Endodermal cell (in vitro differentiated cells): ENCODE data around the gene RSPRY1. TPM values are rescaled to one million over a fixed set of nuclear protein-coding genes. Genes with fewer than 3 reads are reported as not detected.
A peak's percentile ranks its signal among the peaks of the same experiment; 100 is the strongest.

Experiments used
- DNase-seq: peaks from one replicate; pipeline ENCODE4 v3.0.0-alpha.2; 2017
- H3K27ac ChIP-seq: 2 replicates; pipeline ENCODE4 v1.5.1; 2013; ENCODE audit warnings: mild to moderate bottlenecking, low read depth, low read length, moderate library complexity
- H3K27me3 ChIP-seq: 2 replicates; pipeline ENCODE4 v1.6.1; 2013; ENCODE audit warnings: mild to moderate bottlenecking, low read length, moderate library complexity; ENCODE audit not compliant: insufficient read depth, control insufficient read depth, poor library complexity, severe bottlenecking
- H3K36me3 ChIP-seq: 2 replicates; pipeline ENCODE4 v1.7.0; 2013; ENCODE audit warnings: mild to moderate bottlenecking, low read length, moderate library complexity; ENCODE audit not compliant: control insufficient read depth, insufficient read depth
- H3K4me1 ChIP-seq: one replicate; pipeline ENCODE4 v1.7.0; 2013; ENCODE audit warnings: low read length; ENCODE audit not compliant: control insufficient read depth, insufficient read depth
- H3K4me3 ChIP-seq: 2 replicates; pipeline ENCODE4 v1.5.1; 2013; ENCODE audit warnings: mild to moderate bottlenecking, low read length, moderate library complexity
- H3K9ac ChIP-seq: 2 replicates; pipeline ENCODE4 v1.6.1; 2013; ENCODE audit warnings: mild to moderate bottlenecking, low read length, moderate library complexity; ENCODE audit not compliant: poor library complexity, severe bottlenecking; ENCODE audit errors: extremely low read depth
- H3K9me3 ChIP-seq: 2 replicates; pipeline ENCODE4 v1.6.1; 2013; ENCODE audit warnings: mild to moderate bottlenecking, low read length, moderate library complexity; ENCODE audit not compliant: control insufficient read depth
- H3K27ac Mint-ChIP-seq: 2 replicates; pipeline ENCODE4 v1.8.0; 2020; ENCODE audit warnings: mixed read lengths
- H3K27me3 Mint-ChIP-seq: 2 replicates; pipeline ENCODE4 v1.8.0; 2021; ENCODE audit warnings: mild to moderate bottlenecking, mixed read lengths; ENCODE audit not compliant: insufficient read depth
- H3K36me3 Mint-ChIP-seq: 2 replicates; pipeline ENCODE4 v1.8.0; 2020; ENCODE audit warnings: low read depth, mixed read lengths
- H3K4me1 Mint-ChIP-seq: 2 replicates; pipeline ENCODE4 v1.8.0; 2020; ENCODE audit warnings: mixed read lengths
- H3K4me3 Mint-ChIP-seq: 2 replicates; pipeline ENCODE4 v1.8.0; 2020; ENCODE audit warnings: mild to moderate bottlenecking, moderate library complexity, mixed read lengths
- H3K9me3 Mint-ChIP-seq: 2 replicates; pipeline ENCODE4 v1.8.0; 2020; ENCODE audit warnings: mild to moderate bottlenecking, mixed read lengths
- WGBS, 2 experiments: methylation state at CpG; one replicate each; pipeline versions ENCODE4 v1.1.5 to v1.1.7; 2013; ENCODE audit warnings: missing lambda C conversion rate in 2 of 2, mixed read lengths in 1 of 2; ENCODE audit not compliant: insufficient coverage in 1 of 2, insufficient read length in 1 of 2; 5-methylcytosine and 5-hydroxymethylcytosine counted together
- total RNA-seq, 2 donors: library from RNA; stranded (reverse); fragmentation: NEBNext Ultra II Directional in 1 of 2; extraction: Animal tissue kit (Norgen Biotek cat#: 25700) in 1 of 2; gene quantifications; 2 replicates in 1 of 2; 3 replicates in 1 of 2; pipeline ENCODE4 v1.2.1, GENCODE V29; 2021
- TF ChIP-seq, protein P1 (sequence below): fragments of 200-600 bp; sonication (generic); conservative IDR thresholded peaks from 2 replicates; pipeline ENCODE4 v1.5.0; 2021; ENCODE audit warnings: antibody characterized with exemption, mild to moderate bottlenecking

Gene RSPRY1
- total RNA-seq, 2 donors from 2014 or later = 40.3 to 46.5 TPM

- no peaks in the 10 kb centered on the region for H3K36me3 ChIP-seq
- WGBS, 2 experiments = 12 to 24% methylated on average over 3 to 22 of the region's 22 CpGs
- TF ChIP-seq, protein P1, sequence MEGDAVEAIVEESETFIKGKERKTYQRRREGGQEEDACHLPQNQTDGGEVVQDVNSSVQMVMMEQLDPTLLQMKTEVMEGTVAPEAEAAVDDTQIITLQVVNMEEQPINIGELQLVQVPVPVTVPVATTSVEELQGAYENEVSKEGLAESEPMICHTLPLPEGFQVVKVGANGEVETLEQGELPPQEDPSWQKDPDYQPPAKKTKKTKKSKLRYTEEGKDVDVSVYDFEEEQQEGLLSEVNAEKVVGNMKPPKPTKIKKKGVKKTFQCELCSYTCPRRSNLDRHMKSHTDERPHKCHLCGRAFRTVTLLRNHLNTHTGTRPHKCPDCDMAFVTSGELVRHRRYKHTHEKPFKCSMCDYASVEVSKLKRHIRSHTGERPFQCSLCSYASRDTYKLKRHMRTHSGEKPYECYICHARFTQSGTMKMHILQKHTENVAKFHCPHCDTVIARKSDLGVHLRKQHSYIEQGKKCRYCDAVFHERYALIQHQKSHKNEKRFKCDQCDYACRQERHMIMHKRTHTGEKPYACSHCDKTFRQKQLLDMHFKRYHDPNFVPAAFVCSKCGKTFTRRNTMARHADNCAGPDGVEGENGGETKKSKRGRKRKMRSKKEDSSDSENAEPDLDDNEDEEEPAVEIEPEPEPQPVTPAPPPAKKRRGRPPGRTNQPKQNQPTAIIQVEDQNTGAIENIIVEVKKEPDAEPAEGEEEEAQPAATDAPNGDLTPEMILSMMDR = no peak
- DNase-seq = no peak
- Mint-ChIP-seq H3K36me3 (no peaks in the 10 kb centered on the region), H3K27me3 (peaks cover 45% of the 10 kb centered on the region), H3K4me3 (peak overlapping the region; percentile 66), H3K9me3 (no peaks in the 10 kb centered on the region), H3K4me1 (peaks cover 10% of the 10 kb centered on the region), H3K27ac (no peak overlapping the region)
- H3K27ac ChIP-seq = no peak overlapping the region
- no peaks in the 10 kb centered on the region for H3K4me1 ChIP-seq
- peak overlapping the region; percentile 80 for H3K4me3 ChIP-seq
- H3K9me3 ChIP-seq = no peaks in the 10 kb centered on the region
- peak overlapping the region; percentile 55 for H3K9ac ChIP-seq
- peaks cover 19% of the 10 kb centered on the region for H3K27me3 ChIP-seq
Observed at GRCh38 chr16:57284952-57285363, 98.8 kb downstream of the RSPRY1 start.

GRCh38 chr16:57285379-57285778 is 99.2 kb downstream of the RSPRY1 start:
- Histone ChIP-seq H3K4me3 (peak overlapping the region; percentile 80), H3K4me1 (no peaks in the 10 kb centered on the region), H3K36me3 (no peaks in the 10 kb centered on the region), H3K27ac (no peak overlapping the region), H3K9ac (no peak overlapping the region), H3K27me3 (peaks cover 19% of the 10 kb centered on the region), H3K9me3 (no peaks in the 10 kb centered on the region)
- Mint-ChIP-seq H3K27me3 (peaks cover 45% of the 10 kb centered on the region), H3K9me3 (no peaks in the 10 kb centered on the region), H3K4me3 (peak overlapping the region; percentile 66), H3K36me3 (no peaks in the 10 kb centered on the region), H3K4me1 (peaks cover 7% of the 10 kb centered on the region), H3K27ac (no peak overlapping the region)
- 80 to 83% methylated on average over 1 to 5 of the region's 5 CpGs for WGBS, 2 experiments
- TF ChIP-seq, protein P1 = no peak
- no peak for DNase-seq

- H3K9me3 ChIP-seq = no peaks in the 10 kb centered on the region
- Mint-ChIP-seq H3K36me3 (no peaks in the 10 kb centered on the region), H3K4me1 (peaks cover 7% of the 10 kb centered on the region), H3K27ac (no peak overlapping the region), H3K27me3 (peaks cover 11% of the 10 kb centered on the region), H3K4me3 (no peak overlapping the region), H3K9me3 (no peaks in the 10 kb centered on the region)
- H3K9ac ChIP-seq = no peak overlapping the region
- no peaks in the 10 kb centered on the region for H3K27me3 ChIP-seq
- DNase-seq = no peak
- H3K4me3 ChIP-seq = no peak overlapping the region
- no peaks in the 10 kb centered on the region for H3K4me1 ChIP-seq
- TF ChIP-seq, protein P1 = no peak
- no peak overlapping the region for H3K27ac ChIP-seq
- WGBS, 2 experiments = 80 to 88% methylated on average over 8 to 14 of the region's 14 CpGs
- no peaks in the 10 kb centered on the region for H3K36me3 ChIP-seq
Observed at GRCh38 chr16:57289391-57290257, 103.5 kb downstream of the RSPRY1 start.

Other genes starting within 250 kb of the RSPRY1 start
- gene CETP, start 224.4 kb upstream of the RSPRY1 start, total RNA-seq = not detected
- under 1 TPM; 0.64 to 0.97 TPM for gene NLRC5, start 196.8 kb upstream of the RSPRY1 start, total RNA-seq
- 10 to 100 TPM; 12.3 to 16.6 TPM for gene CPNE2, start 93.7 kb upstream of the RSPRY1 start, total RNA-seq
- 100 to 1,000 TPM in 1 of 2 donors, 10 to 100 TPM in 1; 94.2 to 102 TPM for gene PSME3IP1, start 290 bp upstream of the RSPRY1 start, total RNA-seq
- 10 to 100 TPM; 22.6 to 31.3 TPM for gene ARL2BP, start 58.9 kb downstream of the RSPRY1 start, total RNA-seq
- 1 to 10 TPM; 5.9 to 9.1 TPM for gene PLLP, start 98.3 kb downstream of the RSPRY1 start, total RNA-seq
- not detected for gene CCL22, start 172.5 kb downstream of the RSPRY1 start, total RNA-seq
- gene CX3CL1, start 186.2 kb downstream of the RSPRY1 start, total RNA-seq = 1 to 10 TPM in 1 of 2 donors, under 1 TPM in 1; 0.18 to 1.0 TPM
- gene CCL17, start 218.4 kb downstream of the RSPRY1 start, total RNA-seq = not detected